WTC11 (cell line): ENCODE measurements around the gene TRIM58. TPM values are rescaled to one million over a fixed set of nuclear protein-coding genes. Genes with fewer than 3 reads are reported as not detected.
A peak's percentile ranks its signal among the peaks of the same experiment; 100 is the strongest.

ENCODE experiments used
- ATAC-seq: fragments of 200-7000 bp; cut with Tn5 transposase; 2 replicates; pipeline ENCODE4 v1.10.0; 2021; ENCODE audit warnings: mild to moderate bottlenecking, moderate library complexity
- CTCF ChIA-PET: fragments of 300-600 bp; sonication (Branson Sonifier 250); formaldehyde crosslinking; loops from one replicate; lab custom pipeline; 2021; ENCODE audit warnings: antibody characterized with exemption; lab: Charles Lee
- POLR2A ChIA-PET: fragments of 350-600 bp; sonication (Branson Sonifier 250); formaldehyde crosslinking; loops from one replicate; lab custom pipeline; 2021; ENCODE audit warnings: antibody characterized with exemption; lab: Charles Lee
- DNase-seq: peaks from one replicate; pipeline ENCODE4 v3.0.0; 2021; ENCODE audit warnings: low spot score
- H3K27ac Mint-ChIP-seq: 2 replicates; pipeline ENCODE4 v1.8.0; 2021; ENCODE audit warnings: mixed read lengths
- H3K27me3 Mint-ChIP-seq: 2 replicates; pipeline ENCODE4 v1.8.0; 2021; ENCODE audit warnings: low read depth, mild to moderate bottlenecking, moderate library complexity, mixed read lengths
- H3K36me3 Mint-ChIP-seq: 2 replicates; pipeline ENCODE4 v1.8.0; 2021; ENCODE audit warnings: mixed read lengths
- H3K4me1 Mint-ChIP-seq: 2 replicates; pipeline ENCODE4 v1.8.0; 2022; ENCODE audit warnings: mixed read lengths
- H3K4me3 Mint-ChIP-seq: 2 replicates; pipeline ENCODE4 v1.8.0; 2021; ENCODE audit warnings: mild to moderate bottlenecking, moderate library complexity, mixed read lengths
- H3K9me3 Mint-ChIP-seq: 2 replicates; pipeline ENCODE4 v1.8.0; 2021; ENCODE audit warnings: mixed read lengths
- JUN ChIP-seq: sonication (generic); formaldehyde crosslinking; IDR thresholded peaks from 2 replicates; pipeline ENCODE4 v1.8.0; 2023; ENCODE audit warnings: mild to moderate bottlenecking, missing genetic modification reagents
- NR2C2 ChIP-seq: sonication (generic); formaldehyde crosslinking; IDR thresholded peaks from 2 replicates; pipeline ENCODE4 v1.8.0; 2022; ENCODE audit warnings: mild to moderate bottlenecking, missing genetic modification reagents
- TEAD1 ChIP-seq: sonication (generic); formaldehyde crosslinking; IDR thresholded peaks from 2 replicates; pipeline ENCODE4 v1.8.0; 2022; ENCODE audit warnings: mild to moderate bottlenecking, missing genetic modification reagents
- ZNF121 ChIP-seq: sonication (generic); formaldehyde crosslinking; IDR thresholded peaks from 2 replicates; pipeline ENCODE4 v1.8.0; 2023; ENCODE audit warnings: missing genetic modification reagents
- ZNF232 ChIP-seq: sonication (generic); formaldehyde crosslinking; IDR thresholded peaks from 2 replicates; pipeline ENCODE4 v1.8.0; 2022; ENCODE audit warnings: mild to moderate bottlenecking, missing genetic modification reagents
- ZNF396 ChIP-seq: fragments of 250-450 bp; sonication (Bioruptor Pico); IDR thresholded peaks from 2 replicates; pipeline ENCODE4 v1.8.0; 2021; ENCODE audit warnings: mild to moderate bottlenecking, moderate library complexity, borderline replicate concordance
- ZSCAN18 ChIP-seq: fragments of 250-450 bp; sonication (Bioruptor Pico); IDR thresholded peaks from 2 replicates; pipeline ENCODE4 v2.1.2; 2022; ENCODE audit warnings: mild to moderate bottlenecking, moderate library complexity
- total RNA-seq: library from RNA; stranded (reverse); gene quantifications from 3 replicates; pipeline ENCODE4 v1.2.3, GENCODE V29; 2021
- TF ChIP-seq, protein P1 (sequence below): fragments of 200-600 bp; IDR thresholded peaks from 2 replicates; pipeline ENCODE4 v1.8.0; 2022; ENCODE audit warnings: antibody characterized with exemption
- TF ChIP-seq, protein P2 (sequence below): sonication (generic); formaldehyde crosslinking; IDR thresholded peaks from 2 replicates; pipeline ENCODE4 v1.8.1; 2022; ENCODE audit warnings: mild to moderate bottlenecking, moderate library complexity, missing genetic modification reagents
- TF ChIP-seq, protein P3 (sequence below): sonication (generic); formaldehyde crosslinking; IDR thresholded peaks from 2 replicates; pipeline ENCODE4 v1.8.0; 2023; ENCODE audit warnings: missing genetic modification reagents
- TF ChIP-seq, protein P4 (sequence below): sonication (generic); formaldehyde crosslinking; conservative IDR thresholded peaks from 2 replicates; pipeline ENCODE4 v1.8.1; 2022; ENCODE audit warnings: mild to moderate bottlenecking, missing genetic modification reagents
- TF ChIP-seq, protein P5 (sequence below): fragments of 250-450 bp; sonication (Bioruptor Pico); conservative IDR thresholded peaks from 2 replicates; pipeline ENCODE4 v1.9.0; 2021; ENCODE audit warnings: mild to moderate bottlenecking
- TF ChIP-seq, protein P6 (sequence below): fragments of 250-450 bp; sonication (Bioruptor Pico); IDR thresholded peaks from 2 replicates; pipeline ENCODE4 v1.9.0; 2021; ENCODE audit warnings: mild to moderate bottlenecking
- TF ChIP-seq, protein P7 (sequence below): sonication (generic); formaldehyde crosslinking; IDR thresholded peaks from 2 replicates; pipeline ENCODE4 v1.8.0; 2022; ENCODE audit warnings: mild to moderate bottlenecking, missing genetic modification reagents
- TF ChIP-seq, protein P8 (sequence below): sonication (generic); formaldehyde crosslinking; IDR thresholded peaks from 2 replicates; pipeline ENCODE4 v1.8.1; 2023; ENCODE audit warnings: mild to moderate bottlenecking, missing genetic modification reagents
- TF ChIP-seq, protein P9 (sequence below): sonication (generic); formaldehyde crosslinking; IDR thresholded peaks from 2 replicates; pipeline ENCODE4 v1.8.1; 2023; ENCODE audit warnings: mild to moderate bottlenecking, missing genetic modification reagents, borderline replicate concordance

Gene TRIM58
- total RNA-seq, 1 experiment from 2014 or later = 1.0 TPM

DNA sequence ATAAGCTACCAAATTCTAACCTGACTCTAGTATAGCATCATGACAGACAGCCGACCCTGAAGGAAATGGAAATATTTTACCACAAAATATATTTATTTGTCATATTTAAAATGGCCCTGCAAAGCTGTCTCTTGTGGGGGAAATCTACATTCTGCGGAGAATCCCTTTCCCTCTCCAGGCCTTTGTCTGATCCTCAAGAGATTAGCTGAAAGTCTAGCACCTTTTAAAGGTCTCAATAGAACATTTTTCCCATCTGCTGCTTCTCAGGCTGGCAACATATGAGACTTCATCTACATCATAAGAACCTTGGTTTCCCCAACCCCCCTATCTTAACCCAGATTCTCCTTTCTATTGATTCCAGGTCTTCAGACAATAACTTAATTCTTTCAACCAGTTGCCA lies 13.6 kb upstream of the TRIM58 start:
- POLR2A ChIA-PET = no interaction called here
- H3K4me3 Mint-ChIP-seq = no peak overlapping the region
- peaks cover 34% of the 10 kb centered on the region for H3K9me3 Mint-ChIP-seq
- H3K27ac Mint-ChIP-seq = no peak overlapping the region
- no peak for DNase-seq
- H3K27me3 Mint-ChIP-seq = no peaks in the 10 kb centered on the region; the same call in 1 of the 2 replicates
- peaks cover 10% of the 10 kb centered on the region for H3K36me3 Mint-ChIP-seq
- no peak for ATAC-seq
- CTCF ChIA-PET = interaction anchor here (0.7 kb wide), 1 partner anchor 11 kb away, joined by 3 read pairs; no protein-coding TSS in a partner anchor
- TF ChIP-seq, protein P1, sequence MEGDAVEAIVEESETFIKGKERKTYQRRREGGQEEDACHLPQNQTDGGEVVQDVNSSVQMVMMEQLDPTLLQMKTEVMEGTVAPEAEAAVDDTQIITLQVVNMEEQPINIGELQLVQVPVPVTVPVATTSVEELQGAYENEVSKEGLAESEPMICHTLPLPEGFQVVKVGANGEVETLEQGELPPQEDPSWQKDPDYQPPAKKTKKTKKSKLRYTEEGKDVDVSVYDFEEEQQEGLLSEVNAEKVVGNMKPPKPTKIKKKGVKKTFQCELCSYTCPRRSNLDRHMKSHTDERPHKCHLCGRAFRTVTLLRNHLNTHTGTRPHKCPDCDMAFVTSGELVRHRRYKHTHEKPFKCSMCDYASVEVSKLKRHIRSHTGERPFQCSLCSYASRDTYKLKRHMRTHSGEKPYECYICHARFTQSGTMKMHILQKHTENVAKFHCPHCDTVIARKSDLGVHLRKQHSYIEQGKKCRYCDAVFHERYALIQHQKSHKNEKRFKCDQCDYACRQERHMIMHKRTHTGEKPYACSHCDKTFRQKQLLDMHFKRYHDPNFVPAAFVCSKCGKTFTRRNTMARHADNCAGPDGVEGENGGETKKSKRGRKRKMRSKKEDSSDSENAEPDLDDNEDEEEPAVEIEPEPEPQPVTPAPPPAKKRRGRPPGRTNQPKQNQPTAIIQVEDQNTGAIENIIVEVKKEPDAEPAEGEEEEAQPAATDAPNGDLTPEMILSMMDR = no peak
- TF ChIP-seq, protein P2, sequence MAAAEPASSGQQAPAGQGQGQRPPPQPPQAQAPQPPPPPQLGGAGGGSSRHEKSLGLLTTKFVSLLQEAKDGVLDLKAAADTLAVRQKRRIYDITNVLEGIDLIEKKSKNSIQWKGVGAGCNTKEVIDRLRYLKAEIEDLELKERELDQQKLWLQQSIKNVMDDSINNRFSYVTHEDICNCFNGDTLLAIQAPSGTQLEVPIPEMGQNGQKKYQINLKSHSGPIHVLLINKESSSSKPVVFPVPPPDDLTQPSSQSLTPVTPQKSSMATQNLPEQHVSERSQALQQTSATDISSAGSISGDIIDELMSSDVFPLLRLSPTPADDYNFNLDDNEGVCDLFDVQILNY (CRISPR knock-in tag) = no peak
- TF ChIP-seq, protein P3, sequence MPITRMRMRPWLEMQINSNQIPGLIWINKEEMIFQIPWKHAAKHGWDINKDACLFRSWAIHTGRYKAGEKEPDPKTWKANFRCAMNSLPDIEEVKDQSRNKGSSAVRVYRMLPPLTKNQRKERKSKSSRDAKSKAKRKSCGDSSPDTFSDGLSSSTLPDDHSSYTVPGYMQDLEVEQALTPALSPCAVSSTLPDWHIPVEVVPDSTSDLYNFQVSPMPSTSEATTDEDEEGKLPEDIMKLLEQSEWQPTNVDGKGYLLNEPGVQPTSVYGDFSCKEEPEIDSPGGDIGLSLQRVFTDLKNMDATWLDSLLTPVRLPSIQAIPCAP (CRISPR knock-in tag) = no peak
- TF ChIP-seq, protein P4, sequence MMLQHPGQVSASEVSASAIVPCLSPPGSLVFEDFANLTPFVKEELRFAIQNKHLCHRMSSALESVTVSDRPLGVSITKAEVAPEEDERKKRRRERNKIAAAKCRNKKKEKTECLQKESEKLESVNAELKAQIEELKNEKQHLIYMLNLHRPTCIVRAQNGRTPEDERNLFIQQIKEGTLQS = no peak
- no peak for TF ChIP-seq ZSCAN18 (CRISPR knock-in tag)
- TF ChIP-seq, protein P5, sequence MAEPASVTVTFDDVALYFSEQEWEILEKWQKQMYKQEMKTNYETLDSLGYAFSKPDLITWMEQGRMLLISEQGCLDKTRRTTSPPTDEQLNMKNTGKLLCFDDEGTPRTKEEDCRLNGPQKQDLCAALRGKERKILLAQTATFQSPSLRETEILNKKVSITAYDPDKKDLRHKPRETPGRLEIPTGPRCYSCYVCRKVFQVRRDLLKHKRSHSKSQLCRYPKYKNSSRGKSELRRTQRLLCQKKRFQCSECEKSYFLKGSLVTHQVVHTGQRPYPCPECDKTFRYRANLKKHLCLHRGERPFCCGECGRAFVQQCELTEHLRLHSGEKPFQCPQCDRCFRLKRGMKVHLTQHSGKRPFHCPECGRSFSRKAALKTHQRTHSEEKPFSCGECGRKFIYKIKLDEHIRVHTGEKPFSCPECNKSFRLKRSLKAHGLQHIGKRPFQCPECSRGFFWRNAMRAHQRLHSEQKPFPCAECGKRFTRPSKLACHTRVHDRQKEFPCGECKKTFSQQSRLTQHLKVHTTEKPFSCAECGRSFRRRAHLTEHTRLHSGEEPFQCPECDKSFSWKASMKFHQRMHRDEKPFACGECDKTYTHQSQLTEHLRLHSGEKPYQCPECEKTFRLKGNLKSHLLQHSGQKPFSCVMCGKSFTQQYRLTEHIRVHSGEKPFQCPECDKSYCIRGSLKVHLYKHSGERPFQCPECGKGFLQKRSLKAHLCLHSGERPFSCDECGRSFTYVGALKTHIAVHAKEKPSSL = no peak
- TF ChIP-seq, protein P6, sequence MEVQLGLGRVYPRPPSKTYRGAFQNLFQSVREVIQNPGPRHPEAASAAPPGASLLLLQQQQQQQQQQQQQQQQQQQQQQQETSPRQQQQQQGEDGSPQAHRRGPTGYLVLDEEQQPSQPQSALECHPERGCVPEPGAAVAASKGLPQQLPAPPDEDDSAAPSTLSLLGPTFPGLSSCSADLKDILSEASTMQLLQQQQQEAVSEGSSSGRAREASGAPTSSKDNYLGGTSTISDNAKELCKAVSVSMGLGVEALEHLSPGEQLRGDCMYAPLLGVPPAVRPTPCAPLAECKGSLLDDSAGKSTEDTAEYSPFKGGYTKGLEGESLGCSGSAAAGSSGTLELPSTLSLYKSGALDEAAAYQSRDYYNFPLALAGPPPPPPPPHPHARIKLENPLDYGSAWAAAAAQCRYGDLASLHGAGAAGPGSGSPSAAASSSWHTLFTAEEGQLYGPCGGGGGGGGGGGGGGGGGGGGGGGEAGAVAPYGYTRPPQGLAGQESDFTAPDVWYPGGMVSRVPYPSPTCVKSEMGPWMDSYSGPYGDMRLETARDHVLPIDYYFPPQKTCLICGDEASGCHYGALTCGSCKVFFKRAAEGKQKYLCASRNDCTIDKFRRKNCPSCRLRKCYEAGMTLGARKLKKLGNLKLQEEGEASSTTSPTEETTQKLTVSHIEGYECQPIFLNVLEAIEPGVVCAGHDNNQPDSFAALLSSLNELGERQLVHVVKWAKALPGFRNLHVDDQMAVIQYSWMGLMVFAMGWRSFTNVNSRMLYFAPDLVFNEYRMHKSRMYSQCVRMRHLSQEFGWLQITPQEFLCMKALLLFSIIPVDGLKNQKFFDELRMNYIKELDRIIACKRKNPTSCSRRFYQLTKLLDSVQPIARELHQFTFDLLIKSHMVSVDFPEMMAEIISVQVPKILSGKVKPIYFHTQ (CRISPR knock-in tag) = no peak
- TF ChIP-seq, all 79 proteins: peak for 0
- H3K4me1 Mint-ChIP-seq = 0 out of 2 replicates have a peak, but pooled peaks cover 3% of the 10 kb centered on the region

- ATAC-seq = peak; percentile 52; the same call in 1 of the 2 replicates
- peaks cover 31% of the 10 kb centered on the region for H3K9me3 Mint-ChIP-seq
- CTCF ChIA-PET = interaction anchor here (1.2 to 1.6 kb wide), 2 partner anchors 12 to 13 kb away, joined by 5 to 8 read pairs; partner anchors contain the start of gene TRIM58
- no peak for TF ChIP-seq JUN
- TF ChIP-seq NR2C2 (CRISPR knock-in tag) = no peak
- TF ChIP-seq, protein P7, sequence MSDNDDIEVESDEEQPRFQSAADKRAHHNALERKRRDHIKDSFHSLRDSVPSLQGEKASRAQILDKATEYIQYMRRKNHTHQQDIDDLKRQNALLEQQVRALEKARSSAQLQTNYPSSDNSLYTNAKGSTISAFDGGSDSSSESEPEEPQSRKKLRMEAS (CRISPR knock-in tag) = no peak
- TF ChIP-seq ZNF121 (CRISPR knock-in tag) = no peak
- TF ChIP-seq, protein P8, sequence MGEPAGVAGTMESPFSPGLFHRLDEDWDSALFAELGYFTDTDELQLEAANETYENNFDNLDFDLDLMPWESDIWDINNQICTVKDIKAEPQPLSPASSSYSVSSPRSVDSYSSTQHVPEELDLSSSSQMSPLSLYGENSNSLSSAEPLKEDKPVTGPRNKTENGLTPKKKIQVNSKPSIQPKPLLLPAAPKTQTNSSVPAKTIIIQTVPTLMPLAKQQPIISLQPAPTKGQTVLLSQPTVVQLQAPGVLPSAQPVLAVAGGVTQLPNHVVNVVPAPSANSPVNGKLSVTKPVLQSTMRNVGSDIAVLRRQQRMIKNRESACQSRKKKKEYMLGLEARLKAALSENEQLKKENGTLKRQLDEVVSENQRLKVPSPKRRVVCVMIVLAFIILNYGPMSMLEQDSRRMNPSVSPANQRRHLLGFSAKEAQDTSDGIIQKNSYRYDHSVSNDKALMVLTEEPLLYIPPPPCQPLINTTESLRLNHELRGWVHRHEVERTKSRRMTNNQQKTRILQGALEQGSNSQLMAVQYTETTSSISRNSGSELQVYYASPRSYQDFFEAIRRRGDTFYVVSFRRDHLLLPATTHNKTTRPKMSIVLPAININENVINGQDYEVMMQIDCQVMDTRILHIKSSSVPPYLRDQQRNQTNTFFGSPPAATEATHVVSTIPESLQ (CRISPR knock-in tag) = no peak
- no peak for TF ChIP-seq TEAD1 (CRISPR knock-in tag)
- no peak for TF ChIP-seq ZNF396
- TF ChIP-seq ZNF232 (CRISPR knock-in tag) = no peak
- TF ChIP-seq, protein P9, sequence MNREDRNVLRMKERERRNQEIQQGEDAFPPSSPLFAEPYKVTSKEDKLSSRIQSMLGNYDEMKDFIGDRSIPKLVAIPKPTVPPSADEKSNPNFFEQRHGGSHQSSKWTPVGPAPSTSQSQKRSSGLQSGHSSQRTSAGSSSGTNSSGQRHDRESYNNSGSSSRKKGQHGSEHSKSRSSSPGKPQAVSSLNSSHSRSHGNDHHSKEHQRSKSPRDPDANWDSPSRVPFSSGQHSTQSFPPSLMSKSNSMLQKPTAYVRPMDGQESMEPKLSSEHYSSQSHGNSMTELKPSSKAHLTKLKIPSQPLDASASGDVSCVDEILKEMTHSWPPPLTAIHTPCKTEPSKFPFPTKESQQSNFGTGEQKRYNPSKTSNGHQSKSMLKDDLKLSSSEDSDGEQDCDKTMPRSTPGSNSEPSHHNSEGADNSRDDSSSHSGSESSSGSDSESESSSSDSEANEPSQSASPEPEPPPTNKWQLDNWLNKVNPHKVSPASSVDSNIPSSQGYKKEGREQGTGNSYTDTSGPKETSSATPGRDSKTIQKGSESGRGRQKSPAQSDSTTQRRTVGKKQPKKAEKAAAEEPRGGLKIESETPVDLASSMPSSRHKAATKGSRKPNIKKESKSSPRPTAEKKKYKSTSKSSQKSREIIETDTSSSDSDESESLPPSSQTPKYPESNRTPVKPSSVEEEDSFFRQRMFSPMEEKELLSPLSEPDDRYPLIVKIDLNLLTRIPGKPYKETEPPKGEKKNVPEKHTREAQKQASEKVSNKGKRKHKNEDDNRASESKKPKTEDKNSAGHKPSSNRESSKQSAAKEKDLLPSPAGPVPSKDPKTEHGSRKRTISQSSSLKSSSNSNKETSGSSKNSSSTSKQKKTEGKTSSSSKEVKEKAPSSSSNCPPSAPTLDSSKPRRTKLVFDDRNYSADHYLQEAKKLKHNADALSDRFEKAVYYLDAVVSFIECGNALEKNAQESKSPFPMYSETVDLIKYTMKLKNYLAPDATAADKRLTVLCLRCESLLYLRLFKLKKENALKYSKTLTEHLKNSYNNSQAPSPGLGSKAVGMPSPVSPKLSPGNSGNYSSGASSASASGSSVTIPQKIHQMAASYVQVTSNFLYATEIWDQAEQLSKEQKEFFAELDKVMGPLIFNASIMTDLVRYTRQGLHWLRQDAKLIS (CRISPR knock-in tag) = no peak
These were observed 11.8 kb upstream of the TRIM58 start for GRCh38 chr1:247845011-247845692.

More at GRCh38 chr1:247845011-247845692, 11.8 kb upstream of the TRIM58 start:
- no peak overlapping the region for H3K27ac Mint-ChIP-seq
- no peak for DNase-seq
- peaks cover 7% of the 10 kb centered on the region for H3K36me3 Mint-ChIP-seq
- 0 out of 2 replicates have a peak, but pooled peaks cover 3% of the 10 kb centered on the region for H3K4me1 Mint-ChIP-seq
- POLR2A ChIA-PET = no interaction called here
- no peaks in the 10 kb centered on the region for H3K27me3 Mint-ChIP-seq
- no peak overlapping the region for H3K4me3 Mint-ChIP-seq
